Activated CD4-positive, alpha-beta memory T cell treated with anti-CD3 and anti-CD28 coated beads for 36 hours (primary cell): ENCODE results near the gene SIPA1L3. TPM values are rescaled to one million over a fixed set of nuclear protein-coding genes. Genes with fewer than 3 reads are reported as not detected.

Experiments used
- CTCF ChIA-PET: fragments of 350-600 bp; sonication (Branson Sonifier 250); formaldehyde crosslinking; loops from one replicate; lab custom pipeline; 2021; ENCODE audit warnings: antibody characterized with exemption, inconsistent platforms; lab: Charles Lee
- POLR2A ChIA-PET: fragments of 350-600 bp; sonication (Branson Sonifier 250); formaldehyde crosslinking; loops from one replicate; lab custom pipeline; 2021; ENCODE audit warnings: antibody characterized with exemption; lab: Charles Lee
- DNase-seq: peaks from one replicate; pipeline ENCODE4 v3.0.0-alpha.2; 2020
- H3K27ac Mint-ChIP-seq: one replicate; pipeline ENCODE4 v1.8.0; 2021; ENCODE audit warnings: mixed read lengths
- H3K27me3 Mint-ChIP-seq: one replicate; pipeline ENCODE4 v1.8.0; 2021; ENCODE audit warnings: mixed read lengths
- H3K36me3 Mint-ChIP-seq: one replicate; pipeline ENCODE4 v1.8.0; 2021; ENCODE audit warnings: mixed read lengths
- H3K4me1 Mint-ChIP-seq: one replicate; pipeline ENCODE4 v1.8.0; 2021; ENCODE audit warnings: low read depth, mixed read lengths
- H3K4me3 Mint-ChIP-seq: one replicate; pipeline ENCODE4 v1.8.0; 2021; ENCODE audit warnings: mild to moderate bottlenecking, mixed read lengths
- H3K9me3 Mint-ChIP-seq: one replicate; pipeline ENCODE4 v1.8.0; 2021; ENCODE audit warnings: mixed read lengths
- intact Hi-C: fragments of 100-400 bp; cut with micrococcal nuclease; formaldehyde crosslinking; loops from one replicate; pipeline ENCODE4 v1.15.1; 2023
- total RNA-seq, 2 experiments: library from RNA; stranded (reverse); gene quantifications; one replicate each; pipeline ENCODE4 v1.2.3, GENCODE V29; 2021

SIPA1L3 gene
- total RNA-seq, 2 experiments from 2014 or later = 10.3 to 12.1 TPM

DNA sequence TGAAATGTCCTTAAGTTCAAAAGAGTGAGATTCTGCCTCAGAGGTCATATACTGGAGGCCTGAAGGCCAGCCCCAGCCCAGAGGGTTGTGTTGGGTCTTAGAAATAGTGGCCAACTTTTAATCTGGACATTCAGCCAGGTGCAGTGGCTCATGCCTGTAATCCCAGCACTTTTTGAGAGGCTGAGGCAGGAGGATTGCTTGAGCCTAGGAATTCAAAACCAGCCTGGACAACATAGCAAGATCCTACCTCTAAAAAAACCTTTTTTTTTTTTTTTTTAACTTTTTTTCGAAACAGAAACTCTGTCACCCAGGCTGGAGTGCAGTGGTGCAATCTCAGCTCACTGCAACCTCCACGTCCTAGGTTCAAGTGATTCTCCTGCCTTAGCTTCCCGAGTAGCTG lies 301.6 kb downstream of the SIPA1L3 start:
- DNase-seq = no peak
- Mint-ChIP-seq H3K4me3 (no peak overlapping the region), H3K4me1 (peaks cover 13% of the 10 kb centered on the region), H3K27me3 (peaks cover 36% of the 10 kb centered on the region), H3K9me3 (no peaks in the 10 kb centered on the region), H3K27ac (no peak overlapping the region), H3K36me3 (peaks cover 1% of the 10 kb centered on the region)
- ChIA-PET POLR2A (no interaction called here), CTCF (interaction anchor here (1.6 kb wide), 1 partner anchor 307 kb away, joined by 4 read pairs; no protein-coding TSS in a partner anchor)
- intact Hi-C loops = no loop called here

- no peaks in the 10 kb centered on the region for H3K9me3 Mint-ChIP-seq
Observed at GRCh38 chr19:38209152-38209551, 302.1 kb downstream of the SIPA1L3 start.

GRCh38 chr19:38209671-38210457 lies 302.9 kb downstream of the SIPA1L3 start:
- CTCF ChIA-PET = interaction anchor here (1.6 kb wide), 1 partner anchor 308 kb away, joined by 4 read pairs; no protein-coding TSS in a partner anchor

More at GRCh38 chr19:38209152-38209551, 302.1 kb downstream of the SIPA1L3 start:
- H3K27me3 Mint-ChIP-seq = peaks cover 40% of the 10 kb centered on the region
- POLR2A ChIA-PET = no interaction called here
- DNase-seq = no peak
- H3K4me1 Mint-ChIP-seq = peaks cover 18% of the 10 kb centered on the region
- H3K27ac Mint-ChIP-seq = no peak overlapping the region
- CTCF ChIA-PET = interaction anchor here (1.6 kb wide), 1 partner anchor 307 kb away, joined by 4 read pairs; no protein-coding TSS in a partner anchor
- intact Hi-C loops = no loop called here
- no peak overlapping the region for H3K4me3 Mint-ChIP-seq
- peaks cover 5% of the 10 kb centered on the region for H3K36me3 Mint-ChIP-seq

DNA sequence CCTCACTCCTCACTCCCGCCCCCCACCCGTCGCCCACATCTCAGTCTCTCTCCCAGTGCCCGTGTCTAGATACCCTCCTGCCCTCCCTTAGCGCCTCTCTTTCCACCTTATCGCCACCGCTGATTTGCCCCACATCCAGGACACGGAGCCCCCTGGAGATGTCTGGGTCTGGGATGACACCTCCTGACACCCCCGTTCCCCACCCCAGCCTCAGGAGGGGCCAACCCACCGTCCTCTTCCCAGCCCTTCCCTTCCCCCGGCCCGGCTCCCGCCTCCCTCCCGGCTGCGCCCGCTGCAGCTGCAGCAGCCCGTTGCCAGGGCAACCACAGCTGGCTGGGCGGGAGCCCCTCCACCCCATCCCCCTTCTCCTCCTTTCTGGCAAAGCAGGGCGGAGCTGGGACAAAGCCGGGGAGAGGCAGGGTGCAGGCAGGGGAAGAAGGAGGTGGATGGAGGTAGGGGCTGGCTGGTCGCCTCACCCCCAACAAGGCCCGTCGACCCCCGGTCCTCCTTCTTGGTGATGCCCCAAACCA lies 303.5 kb downstream of the SIPA1L3 start:
- DNase-seq = no peak
- intact Hi-C loops = no loop called here
- peaks cover 45% of the 10 kb centered on the region for H3K27me3 Mint-ChIP-seq
- H3K36me3 Mint-ChIP-seq = peaks cover 6% of the 10 kb centered on the region
- peaks cover 23% of the 10 kb centered on the region for H3K4me1 Mint-ChIP-seq
- no peak overlapping the region for H3K27ac Mint-ChIP-seq
- CTCF ChIA-PET = no interaction called here
- POLR2A ChIA-PET = no interaction called here
- no peaks in the 10 kb centered on the region for H3K9me3 Mint-ChIP-seq
- no peak overlapping the region for H3K4me3 Mint-ChIP-seq

More at GRCh38 chr19:38209671-38210457, 302.9 kb downstream of the SIPA1L3 start:
- H3K9me3 Mint-ChIP-seq = no peaks in the 10 kb centered on the region
- peaks cover 6% of the 10 kb centered on the region for H3K36me3 Mint-ChIP-seq
- DNase-seq = no peak
- POLR2A ChIA-PET = no interaction called here
- intact Hi-C loops = no loop called here
- H3K4me1 Mint-ChIP-seq = peaks cover 23% of the 10 kb centered on the region
- no peak overlapping the region for H3K27ac Mint-ChIP-seq
- H3K4me3 Mint-ChIP-seq = no peak overlapping the region
- peaks cover 45% of the 10 kb centered on the region for H3K27me3 Mint-ChIP-seq

DNA sequence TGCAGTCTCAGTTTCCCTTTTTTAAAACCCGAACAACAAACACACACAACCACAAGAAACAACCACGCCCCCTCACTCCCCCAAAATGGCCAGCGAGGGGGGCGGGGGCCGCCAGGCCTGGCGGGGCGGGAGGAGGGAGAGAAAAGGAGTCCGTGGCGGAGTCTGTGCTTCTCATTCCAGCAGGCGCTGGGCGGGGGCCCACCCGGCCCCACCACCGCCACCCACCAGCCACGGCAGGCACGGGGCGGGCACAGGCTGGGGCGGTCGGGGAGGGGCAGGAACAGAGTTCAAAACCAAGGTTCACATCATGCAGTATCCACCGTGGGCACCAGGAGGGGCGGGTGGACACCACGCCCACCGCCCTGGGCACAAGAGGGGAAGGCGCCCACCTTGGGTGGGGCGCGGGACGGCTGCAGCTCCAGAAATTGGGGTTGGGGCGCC lies 304.2 kb downstream of the SIPA1L3 start:
- CTCF ChIA-PET = no interaction called here
- POLR2A ChIA-PET = no interaction called here
- Mint-ChIP-seq H3K36me3 (peaks cover 6% of the 10 kb centered on the region), H3K4me3 (no peak overlapping the region), H3K27me3 (peaks cover 50% of the 10 kb centered on the region), H3K9me3 (no peaks in the 10 kb centered on the region), H3K27ac (no peak overlapping the region), H3K4me1 (peaks cover 23% of the 10 kb centered on the region)
- DNase-seq = no peak
- intact Hi-C loops = no loop called here

DNA sequence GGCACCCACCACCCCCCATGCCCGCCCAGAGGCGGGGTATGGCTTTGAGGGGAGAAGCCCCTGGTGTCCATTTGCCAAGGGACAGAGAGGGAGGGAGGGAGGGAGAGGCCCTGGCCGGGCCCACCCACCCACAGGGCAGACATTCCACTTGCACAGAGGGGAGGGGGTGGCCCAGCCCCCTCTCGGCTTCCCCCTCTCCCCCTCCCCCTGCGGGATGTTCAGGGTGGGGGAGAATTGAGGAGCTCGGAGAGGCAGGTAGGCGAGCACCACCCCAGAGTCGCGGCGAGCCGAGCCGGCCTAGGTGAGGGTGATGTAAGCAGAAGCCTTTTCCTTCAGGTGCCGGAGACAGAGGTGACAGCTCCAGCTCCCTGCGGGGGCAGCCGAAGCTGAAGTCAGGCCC lies 304.8 kb downstream of the SIPA1L3 start:
- ChIA-PET POLR2A (no interaction called here), CTCF (no interaction called here)
- peaks cover 54% of the 10 kb centered on the region for H3K27me3 Mint-ChIP-seq
- peaks cover 23% of the 10 kb centered on the region for H3K4me1 Mint-ChIP-seq
- no peak for DNase-seq
- peaks cover 6% of the 10 kb centered on the region for H3K36me3 Mint-ChIP-seq
- no peak overlapping the region for H3K27ac Mint-ChIP-seq
- H3K9me3 Mint-ChIP-seq = no peaks in the 10 kb centered on the region
- H3K4me3 Mint-ChIP-seq = no peak overlapping the region
- intact Hi-C loops = no loop called here

GRCh38 chr19:38213469-38213868 lies 306.5 kb downstream of the SIPA1L3 start:
- ChIA-PET CTCF (interaction anchor here (0.7 to 1.5 kb wide), 3 partner anchors 12 to 311 kb away, joined by 3 read pairs; no protein-coding TSS in a partner anchor), POLR2A (no interaction called here)
- peaks cover 59% of the 10 kb centered on the region for H3K27me3 Mint-ChIP-seq

GRCh38 chr19:38213911-38214625 lies 307.1 kb downstream of the SIPA1L3 start:
- ChIA-PET CTCF (interaction anchor here (1.5 kb wide), 1 partner anchor 311 kb away, joined by 3 read pairs; no protein-coding TSS in a partner anchor), POLR2A (no interaction called here)
- Mint-ChIP-seq H3K27me3 (peaks cover 59% of the 10 kb centered on the region), H3K4me1 (peaks cover 23% of the 10 kb centered on the region), H3K27ac (peak overlapping the region; percentile 76), H3K36me3 (peaks cover 5% of the 10 kb centered on the region), H3K9me3 (no peaks in the 10 kb centered on the region), H3K4me3 (peak overlapping the region; percentile 65)
- peak; percentile 87 for DNase-seq
- intact Hi-C loops = no loop called here

More at GRCh38 chr19:38213469-38213868, 306.5 kb downstream of the SIPA1L3 start:
- Mint-ChIP-seq H3K4me3 (no peak overlapping the region), H3K36me3 (peaks cover 5% of the 10 kb centered on the region), H3K27ac (no peak overlapping the region), H3K4me1 (peaks cover 23% of the 10 kb centered on the region), H3K9me3 (no peaks in the 10 kb centered on the region)
- intact Hi-C loops = no loop called here
- no peak for DNase-seq

GRCh38 chr19:38216785-38217641 lies 310.0 kb downstream of the SIPA1L3 start:
- Mint-ChIP-seq H3K4me3 (no peak overlapping the region), H3K4me1 (peaks cover 14% of the 10 kb centered on the region), H3K27ac (no peak overlapping the region), H3K9me3 (no peaks in the 10 kb centered on the region), H3K36me3 (peaks cover 5% of the 10 kb centered on the region), H3K27me3 (peaks cover 54% of the 10 kb centered on the region)
- intact Hi-C loops = no loop called here
- no peak for DNase-seq
- ChIA-PET CTCF (interaction anchor here (0.6 to 2.0 kb wide), 2 partner anchors 10 to 97 kb away, joined by 3 to 5 read pairs; no protein-coding TSS in a partner anchor), POLR2A (no interaction called here)

DNA sequence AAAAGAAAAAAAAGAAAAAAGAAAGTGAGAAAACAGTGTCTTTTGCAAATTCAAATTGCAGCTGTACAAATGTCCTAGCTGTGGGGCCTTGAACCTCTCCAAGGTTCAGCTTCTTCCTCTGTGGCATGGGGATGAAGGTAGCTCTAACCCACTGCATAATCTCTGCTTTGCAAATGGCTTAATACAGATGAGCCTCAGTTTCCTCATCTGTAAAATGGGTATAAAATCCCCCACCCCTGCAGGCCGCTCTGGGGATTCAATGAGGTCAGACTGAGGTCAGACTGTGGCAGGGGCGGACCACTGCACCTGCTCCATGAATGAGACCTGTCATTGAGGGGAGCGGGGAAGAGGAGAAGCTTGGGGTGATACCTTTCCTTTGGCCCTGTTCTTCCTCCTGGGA lies 311.2 kb downstream of the SIPA1L3 start:
- CTCF ChIA-PET = interaction anchor here (0.6 to 2.0 kb wide), 3 partner anchors 9 to 316 kb away, joined by 3 to 6 read pairs (median 5); no protein-coding TSS in a partner anchor
- peaks cover 5% of the 10 kb centered on the region for H3K36me3 Mint-ChIP-seq
- no peak overlapping the region for H3K4me3 Mint-ChIP-seq
- DNase-seq = no peak
- H3K27ac Mint-ChIP-seq = no peak overlapping the region
- peaks cover 18% of the 10 kb centered on the region for H3K4me1 Mint-ChIP-seq
- POLR2A ChIA-PET = no interaction called here
- peaks cover 54% of the 10 kb centered on the region for H3K27me3 Mint-ChIP-seq
- intact Hi-C loops = no loop called here
- H3K9me3 Mint-ChIP-seq = no peaks in the 10 kb centered on the region

- H3K36me3 Mint-ChIP-seq = peaks cover under 1% of the 10 kb centered on the region
- DNase-seq = no peak
- CTCF ChIA-PET = interaction anchor here (1.9 kb wide), 1 partner anchor 317 kb away, joined by 6 read pairs; no protein-coding TSS in a partner anchor
- POLR2A ChIA-PET = no interaction called here
- H3K27ac Mint-ChIP-seq = no peak overlapping the region
- H3K27me3 Mint-ChIP-seq = peaks cover 53% of the 10 kb centered on the region
- no peaks in the 10 kb centered on the region for H3K9me3 Mint-ChIP-seq
- H3K4me1 Mint-ChIP-seq = peaks cover 13% of the 10 kb centered on the region
- intact Hi-C loops = no loop called here
- H3K4me3 Mint-ChIP-seq = no peak overlapping the region
Observed at GRCh38 chr19:38219221-38219620, 312.2 kb downstream of the SIPA1L3 start.
